ENCODE results near the gene KHDC4.

Gene KHDC4

DNA sequence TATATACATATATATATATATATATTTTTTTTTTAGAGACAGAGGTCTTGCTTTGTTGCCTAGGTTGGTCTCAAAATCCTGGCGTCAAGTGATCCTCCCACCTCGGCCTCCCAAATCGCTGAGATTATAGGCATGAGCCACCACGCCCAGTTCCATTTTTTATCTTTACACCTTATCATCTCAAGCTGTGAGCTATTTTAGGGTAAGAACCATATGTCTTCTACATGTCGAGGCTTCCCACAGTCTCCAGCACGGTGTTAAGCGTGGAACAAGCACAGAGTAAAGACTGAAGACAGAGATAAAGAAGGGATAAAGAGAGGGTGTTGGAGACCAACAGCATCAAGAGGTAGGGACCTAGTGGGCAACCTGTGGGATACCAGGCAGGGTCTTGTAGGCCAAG is 30.0 kb upstream of the KHDC4 start:
- Histone ChIP-seq H3K79me2 (no peaks in the 10 kb centered on the region), H2AFZ (no peak overlapping the region), H3K9ac (no peak overlapping the region), H3K4me1 (no peaks in the 10 kb centered on the region), H3K27ac (no peak overlapping the region), H3K9me3 (ENCODE audit: control insufficient read depth, low read length) (no peaks in the 10 kb centered on the region), H3K27me3 (ENCODE audit: control insufficient read depth, insufficient read depth, low read length) (no peaks in the 10 kb centered on the region), H3K4me3 (ENCODE audit: low read depth, low read length) (no peak overlapping the region), H3K36me3 (ENCODE audit: control insufficient read depth, insufficient read depth, low read length) (no peaks in the 10 kb centered on the region), H3K4me2 (ENCODE audit: low read length) (no peak overlapping the region)
- TF ChIP-seq, protein P1, sequence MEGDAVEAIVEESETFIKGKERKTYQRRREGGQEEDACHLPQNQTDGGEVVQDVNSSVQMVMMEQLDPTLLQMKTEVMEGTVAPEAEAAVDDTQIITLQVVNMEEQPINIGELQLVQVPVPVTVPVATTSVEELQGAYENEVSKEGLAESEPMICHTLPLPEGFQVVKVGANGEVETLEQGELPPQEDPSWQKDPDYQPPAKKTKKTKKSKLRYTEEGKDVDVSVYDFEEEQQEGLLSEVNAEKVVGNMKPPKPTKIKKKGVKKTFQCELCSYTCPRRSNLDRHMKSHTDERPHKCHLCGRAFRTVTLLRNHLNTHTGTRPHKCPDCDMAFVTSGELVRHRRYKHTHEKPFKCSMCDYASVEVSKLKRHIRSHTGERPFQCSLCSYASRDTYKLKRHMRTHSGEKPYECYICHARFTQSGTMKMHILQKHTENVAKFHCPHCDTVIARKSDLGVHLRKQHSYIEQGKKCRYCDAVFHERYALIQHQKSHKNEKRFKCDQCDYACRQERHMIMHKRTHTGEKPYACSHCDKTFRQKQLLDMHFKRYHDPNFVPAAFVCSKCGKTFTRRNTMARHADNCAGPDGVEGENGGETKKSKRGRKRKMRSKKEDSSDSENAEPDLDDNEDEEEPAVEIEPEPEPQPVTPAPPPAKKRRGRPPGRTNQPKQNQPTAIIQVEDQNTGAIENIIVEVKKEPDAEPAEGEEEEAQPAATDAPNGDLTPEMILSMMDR (IDR thresholded peaks at IDR 0.05), result no peak

DNA sequence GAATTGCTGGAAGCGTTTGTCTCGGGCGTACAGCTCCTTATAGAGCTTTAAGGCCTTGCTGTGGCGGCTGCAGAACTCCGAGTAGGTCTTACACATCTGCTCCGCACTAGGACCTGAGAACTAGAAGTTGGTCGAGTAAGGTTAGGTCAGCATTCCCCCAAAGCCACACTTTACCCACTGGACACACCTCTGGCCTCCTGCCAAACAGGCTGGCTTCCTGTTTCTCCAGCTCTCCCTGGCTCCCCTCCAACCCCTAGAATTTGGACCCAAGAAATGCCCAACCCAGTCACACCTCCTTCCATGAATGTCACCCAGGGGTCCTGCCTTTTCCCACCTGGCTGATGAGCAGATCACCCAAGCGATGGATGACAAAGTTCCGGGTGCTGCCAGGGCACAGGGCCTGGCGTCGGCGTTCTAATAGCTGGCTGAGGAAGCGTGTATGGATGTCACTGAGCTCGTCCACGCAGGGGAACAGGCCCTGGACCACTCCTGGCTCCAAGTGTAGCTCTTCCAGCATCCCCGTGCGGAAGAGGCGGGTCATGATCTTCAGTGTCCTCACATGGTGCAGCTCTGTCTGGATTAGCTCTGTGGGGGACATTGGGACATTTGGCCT is 28.5 kb upstream of the KHDC4 start:
- Histone ChIP-seq H3K79me2 (no peaks in the 10 kb centered on the region), H3K27me3 (ENCODE audit: control insufficient read depth, insufficient read depth, low read length) (no peaks in the 10 kb centered on the region), H3K4me1 (no peaks in the 10 kb centered on the region), H3K9ac (no peak overlapping the region), H3K4me2 (ENCODE audit: low read length) (no peak overlapping the region), H3K4me3 (ENCODE audit: low read depth, low read length) (no peak overlapping the region), H3K9me3 (ENCODE audit: control insufficient read depth, low read length) (no peaks in the 10 kb centered on the region), H2AFZ (no peak overlapping the region), H3K27ac (no peak overlapping the region), H3K36me3 (ENCODE audit: control insufficient read depth, insufficient read depth, low read length) (no peaks in the 10 kb centered on the region)
- TF ChIP-seq, protein P1 (IDR thresholded peaks at IDR 0.05), result no peak

DNA sequence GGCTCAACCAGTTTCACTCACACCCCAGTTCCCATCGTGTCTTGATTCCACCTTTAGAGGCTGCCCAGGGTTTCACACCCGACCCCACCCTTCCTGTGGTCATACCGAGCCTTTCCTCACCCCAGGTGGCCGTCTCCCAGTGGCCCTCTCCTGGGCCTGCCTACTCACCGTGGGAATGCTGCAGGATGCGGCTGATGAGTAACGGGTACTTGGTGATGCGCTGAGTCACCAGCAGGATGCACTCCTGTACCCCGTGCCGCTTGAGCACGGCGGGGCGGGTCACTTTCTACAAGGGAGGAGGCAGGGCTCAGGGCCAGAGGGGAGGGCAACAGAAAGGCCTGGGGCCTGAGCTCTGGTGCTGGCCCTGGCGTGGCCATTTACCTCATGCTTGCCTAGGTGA is 27.7 kb upstream of the KHDC4 start:
- Histone ChIP-seq H3K36me3 (ENCODE audit: control insufficient read depth, insufficient read depth, low read length) (no peaks in the 10 kb centered on the region), H3K27ac (no peak overlapping the region), H3K4me2 (ENCODE audit: low read length) (no peak overlapping the region), H3K9ac (no peak overlapping the region), H3K79me2 (no peaks in the 10 kb centered on the region), H3K4me1 (no peaks in the 10 kb centered on the region), H3K9me3 (ENCODE audit: control insufficient read depth, low read length) (no peaks in the 10 kb centered on the region), H3K27me3 (ENCODE audit: control insufficient read depth, insufficient read depth, low read length) (no peaks in the 10 kb centered on the region), H2AFZ (no peak overlapping the region), H3K4me3 (ENCODE audit: low read depth, low read length) (no peak overlapping the region)
- TF ChIP-seq, protein P1 (IDR thresholded peaks at IDR 0.05), result no peak

DNA sequence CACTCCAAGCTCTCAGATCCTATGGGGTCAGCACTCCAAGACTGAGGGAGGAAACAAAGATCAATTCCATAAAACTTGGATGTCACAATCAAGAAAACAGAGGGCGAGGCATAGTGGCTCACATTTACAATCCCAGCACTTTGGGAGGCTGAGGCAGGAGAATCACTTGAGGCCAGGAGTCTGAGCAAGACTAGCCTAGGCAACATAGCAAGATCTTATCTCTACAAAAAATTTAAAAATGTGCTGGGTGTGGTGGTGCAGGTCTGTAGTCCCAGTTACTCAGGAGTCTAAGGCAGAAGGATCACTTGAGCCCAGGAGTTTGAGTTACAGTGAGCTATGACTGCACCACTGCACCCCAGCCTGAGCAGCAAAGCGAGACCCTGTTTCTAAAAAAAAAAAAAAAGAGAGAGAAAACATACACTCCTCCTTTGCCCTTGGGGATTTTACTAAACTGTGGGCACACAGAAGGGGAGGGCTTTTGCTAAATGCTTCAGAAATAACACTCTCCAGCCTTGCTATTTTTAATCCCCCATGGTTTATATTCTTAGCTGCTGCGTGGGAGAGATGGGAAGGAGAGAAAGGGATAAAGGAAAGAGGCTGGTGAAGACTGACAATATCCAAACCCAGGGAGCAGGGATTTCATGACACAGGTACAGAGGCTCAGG is 26.0 kb upstream of the KHDC4 start:
- H3K9ac ChIP-seq, result no peak overlapping the region
- TF ChIP-seq, protein P1 (IDR thresholded peaks at IDR 0.05), result no peak
- no peaks in the 10 kb centered on the region for H3K9me3 ChIP-seq (ENCODE audit: control insufficient read depth, low read length)
- H3K27ac ChIP-seq, result no peak overlapping the region
- H3K4me2 ChIP-seq (ENCODE audit: low read length), result no peak overlapping the region
- no peak overlapping the region for H3K4me3 ChIP-seq (ENCODE audit: low read depth, low read length)
- H3K36me3 ChIP-seq (ENCODE audit: control insufficient read depth, insufficient read depth, low read length), result no peaks in the 10 kb centered on the region
- no peaks in the 10 kb centered on the region for H3K4me1 ChIP-seq
- H3K27me3 ChIP-seq (ENCODE audit: control insufficient read depth, insufficient read depth, low read length), result no peaks in the 10 kb centered on the region
- no peak overlapping the region for H2AFZ ChIP-seq
- no peaks in the 10 kb centered on the region for H3K79me2 ChIP-seq
